Heart right ventricle (tissue), 16 donors: ENCODE data around the gene PTPN22. TPM values are rescaled to one million over a fixed set of nuclear protein-coding genes. Genes with fewer than 3 reads are reported as not detected.

Source experiments
- ATAC-seq, 8 donors: fragments of 200-7000 bp; cut with Tn5 transposase; one replicate each; pipeline ENCODE4 v1.9.1; 2020; ENCODE audit warnings: mild to moderate bottlenecking in 8 of 8, moderate library complexity in 8 of 8, moderate number of reproducible peaks in 1 of 8
- DNase-seq, 2 donors: peaks; one replicate each; pipeline ENCODE4 v3.0.0-alpha.2; 2020
- H3K27ac ChIP-seq, 10 donors: fragments of 200-600 bp; sonication (generic) in 2 of 10; one replicate each; pipeline versions ENCODE4 v1.5.0 to v1.8.0; 2020 to 2022; ENCODE audit warnings: mild to moderate bottlenecking in 3 of 10
- H3K27me3 ChIP-seq, 7 donors: fragments of 200-600 bp; one replicate each; pipeline ENCODE4 v1.8.0; 2021 to 2022; ENCODE audit warnings: mild to moderate bottlenecking in 2 of 7
- H3K36me3 ChIP-seq, 9 donors: fragments of 200-600 bp; sonication (generic) in 1 of 9; one replicate each; pipeline versions ENCODE4 v1.5.0 to v1.8.0; 2020 to 2022; ENCODE audit warnings: mild to moderate bottlenecking in 2 of 9
- H3K4me1 ChIP-seq, 9 donors: fragments of 200-600 bp; sonication (generic) in 1 of 9; one replicate each; pipeline versions ENCODE4 v1.5.0 to v1.8.0; 2020 to 2022; ENCODE audit warnings: mild to moderate bottlenecking in 4 of 9
- H3K4me3 ChIP-seq, 10 donors: fragments of 200-600 bp; sonication (generic) in 2 of 10; one replicate each; pipeline versions ENCODE4 v1.5.0 to v1.8.0; 2020 to 2022; ENCODE audit warnings: mild to moderate bottlenecking in 7 of 10, moderate library complexity in 2 of 10
- H3K9me3 ChIP-seq, 11 donors: fragments of 200-600 bp in 10 of 11; sonication (generic) in 2 of 11; one replicate each; pipeline versions ENCODE4 v1.5.0 to v1.8.0; 2013 to 2022; ENCODE audit warnings: mild to moderate bottlenecking in 2 of 11, control low read depth in 1 of 11, moderate library complexity in 1 of 11
- WGBS, 2 donors: extraction: QIAGEN DNeasy Blood & Tissue Kit; methylation state at CpG; one replicate each; pipeline ENCODE4 v1.1.7; 2013; ENCODE audit warnings: inconsistent platforms in 1 of 2; 5-methylcytosine and 5-hydroxymethylcytosine counted together
- intact Hi-C, 10 donors: fragments of 100-400 bp; cut with DNase I; formaldehyde crosslinking; loops; one replicate each; pipeline versions ENCODE4 v1.11.1 to v1.14.2; 2022
- polyA plus RNA-seq, 2 donors: library from polyadenylated mRNA; stranded (reverse); fragments of 200-250 nt; gene quantifications; one replicate each; pipeline ENCODE4 v1.2.3, GENCODE V29; 2013
- total RNA-seq, 10 donors: library from RNA; stranded (reverse); fragmentation: NEBNext Ultra II Directional in 3 of 10; extraction: Animal tissue kit (Norgen Biotek cat#: 25700) in 3 of 10; gene quantifications; one replicate each; pipeline versions ENCODE4 v1.2.1 to v1.2.4, GENCODE V29; 2021 to 2023
- TF ChIP-seq, protein P1 (sequence below), 9 donors: fragments of 200-600 bp; sonication (generic) in 2 of 9; IDR thresholded peaks; one replicate each; pipeline versions ENCODE4 v1.5.0 to v1.8.0; 2021 to 2022; ENCODE audit warnings: antibody characterized with exemption in 9 of 9, mild to moderate bottlenecking in 5 of 9, moderate library complexity in 1 of 9
- donor health status: Arrhythmogenic right ventricular cardiomyopathy.
- donor health status: ischemic (EF 13 %, LVEDD 7.1; RV severe dilation, severe dysfunction).
- donor health status: healthy with polysubstance abuse.
- donor health status: DM: no; HTN: yes; CAD: no.
- donor health status: DM: no; HTN: no; CAD: no.
- donor health status: ischemic (EF 25% LVEDD 6.9; RV normal size, moderate dysfunction).
- donor health status: ischemic (EF 25% LVEDD 5.7; RV mildly dilated, moderate dysfunction).
- donor health status: healthy.
- donor health status: DM: yes; HTN: yes; CAD: no.
- donor health status: Ischemic cardiomyopathy.
- donor health status: ischemic (EF 35%, LVEDD 5.7; RV mildly dilated, moderate dysfunction).
- donor health status: nonischemic (EF 11% LVEDD 7.7; RV severe dilation, severe dysfunction).
- donor health status: DM: yes; HTN: yes; CAD: no.
- donor health status: PGD.
- donor health status: ischemic (EF 29% LVEDD 5.4; RV normal size, mild dysfunction).
- donor health status: nonischemic (EF 23%, LVEDD 6.1; RV moderate dilation, normal function).

PTPN22 gene
- total and polyA plus RNA-seq, 12 donors, result 0.13 to 3.3 (median 0.54) TPM

DNA sequence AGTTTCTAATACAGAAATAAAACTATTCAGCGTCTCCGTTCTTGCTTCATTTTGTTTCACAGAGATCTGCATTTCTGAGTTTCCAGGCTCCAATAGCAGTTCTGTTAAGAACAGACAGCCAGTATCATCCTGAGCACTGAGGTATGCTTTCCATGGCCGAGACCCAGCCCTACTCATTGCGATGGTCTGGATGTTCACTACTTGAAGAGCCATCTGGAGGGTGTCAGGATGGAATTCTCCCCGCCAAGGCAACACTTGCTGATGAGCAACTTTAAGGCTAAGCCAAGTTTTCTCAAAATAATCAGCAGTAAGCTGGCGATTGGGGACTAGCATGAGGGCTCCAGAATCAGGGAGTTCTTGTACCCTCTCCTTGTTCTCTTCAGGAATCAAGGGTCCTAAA lies 23.6 kb upstream of the PTPN22 start:
- H3K9me3 ChIP-seq, result no peaks in the 10 kb centered on the region
- TF ChIP-seq, protein P1, sequence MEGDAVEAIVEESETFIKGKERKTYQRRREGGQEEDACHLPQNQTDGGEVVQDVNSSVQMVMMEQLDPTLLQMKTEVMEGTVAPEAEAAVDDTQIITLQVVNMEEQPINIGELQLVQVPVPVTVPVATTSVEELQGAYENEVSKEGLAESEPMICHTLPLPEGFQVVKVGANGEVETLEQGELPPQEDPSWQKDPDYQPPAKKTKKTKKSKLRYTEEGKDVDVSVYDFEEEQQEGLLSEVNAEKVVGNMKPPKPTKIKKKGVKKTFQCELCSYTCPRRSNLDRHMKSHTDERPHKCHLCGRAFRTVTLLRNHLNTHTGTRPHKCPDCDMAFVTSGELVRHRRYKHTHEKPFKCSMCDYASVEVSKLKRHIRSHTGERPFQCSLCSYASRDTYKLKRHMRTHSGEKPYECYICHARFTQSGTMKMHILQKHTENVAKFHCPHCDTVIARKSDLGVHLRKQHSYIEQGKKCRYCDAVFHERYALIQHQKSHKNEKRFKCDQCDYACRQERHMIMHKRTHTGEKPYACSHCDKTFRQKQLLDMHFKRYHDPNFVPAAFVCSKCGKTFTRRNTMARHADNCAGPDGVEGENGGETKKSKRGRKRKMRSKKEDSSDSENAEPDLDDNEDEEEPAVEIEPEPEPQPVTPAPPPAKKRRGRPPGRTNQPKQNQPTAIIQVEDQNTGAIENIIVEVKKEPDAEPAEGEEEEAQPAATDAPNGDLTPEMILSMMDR (IDR thresholded peaks at IDR 0.05), result no peak
- no peak for ATAC-seq
- no peak overlapping the region for H3K4me3 ChIP-seq
- no peak overlapping the region for H3K27ac ChIP-seq
- no peaks in the 10 kb centered on the region for H3K27me3 ChIP-seq
- peaks cover 0 to 14% (median 4%) of the 10 kb centered on the region in 9 donors for H3K4me1 ChIP-seq
- WGBS, 2 donors, result 86 to 90% methylated on average over 6 of the region's 6 CpGs
- peaks cover 0 to 67% (median 26%) of the 10 kb centered on the region in 9 donors for H3K36me3 ChIP-seq
- intact Hi-C loops, result no loop called here
- DNase-seq, result no peak

DNA sequence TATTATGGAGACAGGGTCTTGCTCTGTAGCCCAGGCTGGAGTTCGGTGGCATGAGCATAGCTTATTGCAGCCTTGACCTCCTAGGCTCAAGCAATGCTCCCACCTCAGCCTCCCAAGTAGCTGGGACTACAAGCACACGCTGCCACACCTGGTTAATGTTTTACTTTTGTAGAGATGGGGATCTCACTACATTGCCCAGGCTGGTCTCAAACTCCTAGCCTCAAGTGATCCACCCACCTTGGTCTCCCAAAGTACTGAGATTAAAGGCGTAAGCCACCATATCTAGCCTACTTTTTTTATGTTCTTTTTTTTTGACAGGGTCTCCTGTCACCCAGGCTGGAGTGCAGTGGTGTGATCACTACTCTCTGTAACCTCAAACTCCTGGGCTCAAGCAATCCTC lies 21.8 kb upstream of the PTPN22 start:
- no peaks in the 10 kb centered on the region for H3K9me3 ChIP-seq
- ATAC-seq (no peak), DNase-seq (no peak)
- H3K27ac ChIP-seq, result no peak overlapping the region
- H3K27me3 ChIP-seq, result no peaks in the 10 kb centered on the region
- H3K4me3 ChIP-seq, result no peak overlapping the region
- intact Hi-C loops, result no loop called here
- TF ChIP-seq, protein P1 (IDR thresholded peaks at IDR 0.05), result no peak
- 98 to 99% methylated on average over 3 of the region's 3 CpGs for WGBS, 2 donors
- peaks cover 0 to 6% (median 0%) of the 10 kb centered on the region in 9 donors for H3K4me1 ChIP-seq
- H3K36me3 ChIP-seq, result peaks cover 0 to 49% (median 22%) of the 10 kb centered on the region in 9 donors

DNA sequence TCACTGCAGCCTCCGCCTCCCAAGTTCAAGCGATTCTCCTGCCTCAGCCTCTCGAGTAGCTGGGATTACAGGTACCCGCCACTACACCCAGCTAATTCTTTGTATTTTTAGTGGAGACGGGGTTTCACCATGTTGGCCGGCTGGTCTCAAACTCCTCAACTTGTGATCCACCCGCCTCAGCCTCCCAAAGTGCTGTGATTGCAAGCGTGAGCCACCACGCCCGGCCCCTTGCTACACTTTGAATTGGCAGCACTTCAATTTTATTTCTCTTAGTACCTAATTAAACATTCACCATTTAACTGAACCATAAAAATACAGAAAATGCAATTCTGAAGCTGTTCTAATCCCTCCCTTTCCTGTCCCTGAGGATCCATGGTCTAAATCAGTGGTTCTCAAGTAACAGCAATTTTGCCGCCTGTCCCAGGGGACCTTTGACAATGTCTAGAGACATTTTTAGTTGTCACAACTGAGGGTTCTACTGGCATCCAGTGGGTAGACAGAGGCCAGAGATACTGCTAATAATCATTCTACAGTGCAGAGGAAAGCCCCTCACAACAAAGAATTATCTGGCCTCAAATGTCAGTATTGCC lies 20.2 kb upstream of the PTPN22 start:
- TF ChIP-seq, protein P1 (IDR thresholded peaks at IDR 0.05), result no peak
- H3K4me1 ChIP-seq, result peaks cover 0 to 5% (median 0%) of the 10 kb centered on the region in 9 donors
- DNase-seq, result no peak
- H3K27ac ChIP-seq, result no peak overlapping the region
- intact Hi-C loops, result no loop called here
- H3K9me3 ChIP-seq, result no peaks in the 10 kb centered on the region
- no peaks in the 10 kb centered on the region for H3K27me3 ChIP-seq
- H3K36me3 ChIP-seq, result peaks cover 0 to 33% (median 11%) of the 10 kb centered on the region in 9 donors
- ATAC-seq, result no peak
- WGBS, 2 donors, result 85 to 90% methylated on average over 9 to 11 of the region's 11 CpGs
- H3K4me3 ChIP-seq, result no peak overlapping the region

DNA sequence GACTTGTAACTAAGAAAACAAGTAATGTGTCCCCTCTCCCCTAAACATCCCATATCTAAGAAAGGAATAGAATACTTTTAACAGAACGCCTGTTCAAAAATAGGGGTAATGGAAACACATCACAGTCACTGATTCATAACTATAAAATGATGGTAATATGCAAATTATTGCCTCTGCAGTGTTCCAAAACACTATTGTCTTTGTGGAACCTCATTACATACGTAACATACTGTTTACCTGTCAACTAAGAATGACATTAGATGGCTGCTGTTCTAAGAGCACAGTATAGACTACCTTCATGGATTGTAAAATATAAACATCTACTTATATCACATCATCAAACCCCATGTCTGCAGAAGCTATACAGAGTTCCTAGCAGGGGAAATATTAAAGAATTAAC lies 19.3 kb upstream of the PTPN22 start:
- ATAC-seq, result no peak
- Histone ChIP-seq H3K36me3 (peaks cover 0 to 24% (median 4%) of the 10 kb centered on the region in 9 donors), H3K27ac (no peak overlapping the region), H3K4me1 (peaks cover 0 to 5% (median 0%) of the 10 kb centered on the region in 9 donors), H3K4me3 (no peak overlapping the region), H3K9me3 (no peaks in the 10 kb centered on the region), H3K27me3 (no peaks in the 10 kb centered on the region)
- no peak for DNase-seq
- TF ChIP-seq, protein P1 (IDR thresholded peaks at IDR 0.05), result no peak
- WGBS, 2 donors, result 69 to 73% methylated on average over 2 of the region's 2 CpGs
- intact Hi-C loops, result no loop called here
